ENCODE measurements around the gene FHOD3. TPM values are rescaled to one million over a fixed set of nuclear protein-coding genes. Genes with fewer than 3 reads are reported as not detected.

The FHOD3 gene
- total RNA-seq, 6 experiments from 2014 or later: 0.44 to 1.2 (median 0.62) TPM

DNA sequence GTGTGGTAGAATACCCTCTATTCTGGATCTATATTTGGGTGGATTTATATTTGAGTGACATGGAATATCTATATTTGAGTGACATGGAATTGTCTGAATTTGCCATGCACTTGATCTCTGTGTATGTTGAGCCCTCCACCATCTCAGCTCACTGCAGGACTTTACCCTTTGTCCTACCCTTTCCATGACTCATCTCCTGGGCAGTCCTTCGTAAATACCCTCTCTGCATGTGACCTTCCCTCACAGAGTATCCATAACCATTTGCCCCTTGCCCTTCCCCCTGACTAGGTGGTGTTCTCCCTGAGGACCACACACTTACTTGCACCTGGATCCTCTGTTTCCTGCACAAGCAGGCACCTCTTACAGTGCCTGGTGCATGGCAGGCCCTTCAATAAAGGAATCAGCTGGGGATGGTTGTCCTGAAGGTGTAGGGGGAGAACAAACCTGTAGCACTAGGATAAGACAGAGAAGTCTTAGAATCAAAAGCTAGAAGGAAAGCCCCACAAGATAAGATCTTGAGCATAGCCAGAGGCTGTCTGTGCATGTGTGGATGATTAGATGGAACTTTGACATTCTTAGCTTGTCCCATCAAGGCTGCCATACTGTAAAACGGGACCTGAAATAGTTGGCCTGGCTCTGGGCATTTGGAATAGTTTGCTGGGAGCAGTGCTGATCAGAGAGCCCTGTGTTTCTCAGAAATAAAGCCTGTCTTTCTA is 230.4 kb downstream of the FHOD3 start:
- intact Hi-C loops (cut with DNase I): no loop called here
- Histone ChIP-seq H3K4me3 (no peak overlapping the region), H3K27me3 (no peaks in the 10 kb centered on the region), H3K4me1 (no peaks in the 10 kb centered on the region), H3K36me3 (no peaks in the 10 kb centered on the region), H3K27ac (no peak overlapping the region), H3K9me3 (no peaks in the 10 kb centered on the region)
- DNase-seq: no peak
- ATAC-seq: peak in 2 of 4 donors; percentile 30 to 70
- 47% methylated on average over 1 of the region's 2 CpGs for WGBS (ENCODE audit: insufficient coverage, low coverage, low lambda C conversion rate, missing lambda C conversion rate)
- TF ChIP-seq CTCF (IDR thresholded peaks at IDR 0.05) (no peak), POLR2A (IDR thresholded peaks at IDR 0.05) (no peak)

GRCh38 chr18:36529747-36530146 is 232.2 kb downstream of the FHOD3 start:
- ATAC-seq: no peak
- no peaks in the 10 kb centered on the region for H3K4me1 ChIP-seq
- intact Hi-C loops (cut with DNase I): no loop called here
- TF ChIP-seq CTCF (IDR thresholded peaks at IDR 0.05) (no peak), POLR2A (IDR thresholded peaks at IDR 0.05) (no peak)
- DNase-seq: no peak
- H3K27me3 ChIP-seq: no peaks in the 10 kb centered on the region
- H3K9me3 ChIP-seq: no peaks in the 10 kb centered on the region
- H3K27ac ChIP-seq: no peak overlapping the region
- no peak overlapping the region for H3K4me3 ChIP-seq
- H3K36me3 ChIP-seq: no peaks in the 10 kb centered on the region
- 77% methylated on average over 4 of the region's 8 CpGs for WGBS (ENCODE audit: insufficient coverage, low coverage, low lambda C conversion rate, missing lambda C conversion rate)

DNA sequence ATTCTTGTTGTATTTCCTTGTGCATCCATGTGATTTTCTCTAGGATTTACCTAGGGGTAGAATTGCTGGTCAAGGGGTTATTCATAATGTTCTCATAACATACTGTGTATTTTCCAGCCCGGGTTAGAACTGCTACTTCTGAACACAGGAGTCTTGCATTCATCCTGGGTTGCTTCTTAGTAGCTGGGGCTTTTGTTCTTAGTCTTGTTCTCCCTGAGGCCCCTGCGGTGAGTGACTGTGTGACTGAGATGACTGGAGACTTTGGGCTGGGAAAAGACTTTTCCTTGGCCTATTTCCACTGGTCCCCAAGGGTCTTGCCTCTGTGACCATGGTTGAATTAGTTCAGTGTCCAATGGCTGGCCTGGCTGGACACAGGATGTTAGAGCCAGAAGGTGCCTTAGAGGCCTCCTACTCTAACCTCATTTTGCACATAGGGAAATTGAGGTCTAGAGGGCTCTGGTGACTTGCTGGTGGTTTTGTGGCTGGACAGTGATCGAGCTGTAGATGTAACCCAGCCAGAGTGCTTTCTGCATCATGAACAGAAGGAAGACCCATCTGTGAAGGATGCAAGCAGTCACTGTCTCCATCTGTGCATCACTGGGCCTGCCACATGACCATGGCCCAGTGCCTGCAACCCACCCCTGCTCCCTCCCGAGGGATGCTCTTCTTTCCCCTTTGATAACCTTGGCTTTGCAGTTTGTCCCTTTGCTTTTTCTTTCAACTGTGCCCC is 233.3 kb downstream of the FHOD3 start:
- no peak for ATAC-seq
- WGBS (ENCODE audit: insufficient coverage, low coverage, low lambda C conversion rate, missing lambda C conversion rate): 55% methylated on average over 4 of the region's 4 CpGs
- no peak for TF ChIP-seq CTCF (IDR thresholded peaks at IDR 0.05)
- TF ChIP-seq POLR2A (IDR thresholded peaks at IDR 0.05): no peak

DNA sequence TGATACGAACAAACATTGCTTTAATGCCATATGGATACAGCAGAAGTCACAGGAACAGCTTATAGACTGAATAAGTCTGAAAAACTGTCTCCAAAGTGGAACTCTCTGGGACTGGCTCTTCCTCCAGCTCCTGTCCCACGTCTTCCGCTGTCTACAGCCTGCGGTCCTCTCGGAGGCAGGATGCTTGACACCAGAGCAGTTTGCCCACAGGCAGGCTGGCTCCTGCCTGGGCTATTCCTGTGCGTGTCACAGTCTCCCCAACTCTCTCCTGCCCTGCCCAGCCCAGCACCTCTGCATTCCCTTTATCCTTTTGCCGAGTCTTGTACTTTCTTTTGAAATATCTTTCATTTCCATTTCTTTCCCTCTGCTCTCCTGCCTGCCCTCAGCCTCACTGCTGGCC is 234.1 kb downstream of the FHOD3 start:
- WGBS (ENCODE audit: insufficient coverage, low coverage, low lambda C conversion rate, missing lambda C conversion rate): 65% methylated on average over 4 of the region's 7 CpGs
- H3K4me3 ChIP-seq: no peak overlapping the region
- no peak for DNase-seq
- no peak for ATAC-seq
- intact Hi-C loops (cut with DNase I): no loop called here
- H3K9me3 ChIP-seq: no peaks in the 10 kb centered on the region
- no peak for TF ChIP-seq CTCF (IDR thresholded peaks at IDR 0.05)
- no peak for TF ChIP-seq POLR2A (IDR thresholded peaks at IDR 0.05)
- H3K27me3 ChIP-seq: no peaks in the 10 kb centered on the region
- no peaks in the 10 kb centered on the region for H3K36me3 ChIP-seq
- H3K27ac ChIP-seq: no peak overlapping the region
- no peaks in the 10 kb centered on the region for H3K4me1 ChIP-seq

More for the DNA sequence above, 233.3 kb downstream of the FHOD3 start:
- DNase-seq: no peak
- intact Hi-C loops (cut with DNase I): no loop called here
- no peaks in the 10 kb centered on the region for H3K27me3 ChIP-seq
- H3K4me1 ChIP-seq: no peaks in the 10 kb centered on the region
- H3K36me3 ChIP-seq: no peaks in the 10 kb centered on the region
- no peaks in the 10 kb centered on the region for H3K9me3 ChIP-seq
- H3K4me3 ChIP-seq: no peak overlapping the region
- H3K27ac ChIP-seq: no peak overlapping the region
